ENCODE data around the gene STPG1.

The STPG1 gene

DNA sequence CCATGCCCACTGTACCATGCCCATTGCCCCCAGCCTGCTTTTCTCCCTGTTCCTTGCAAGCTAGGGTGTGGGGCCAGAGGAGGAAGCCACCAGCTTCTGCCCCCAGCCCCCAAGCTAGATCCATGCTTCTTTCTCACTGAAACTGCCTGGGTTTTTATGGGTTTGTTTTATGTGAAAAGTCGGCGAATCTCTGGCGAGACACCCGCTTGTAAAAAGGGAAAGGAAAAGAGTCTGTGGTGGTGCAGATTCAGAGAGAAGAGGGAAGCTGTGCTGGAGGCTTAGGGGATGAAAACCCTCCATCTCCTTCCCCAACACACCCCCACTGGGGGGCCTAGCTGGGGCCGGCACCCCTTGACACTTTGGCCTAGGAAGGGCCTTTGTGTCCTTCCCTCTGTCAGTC, 68.2 kb downstream of the STPG1 start:
- DNase-seq (ENCODE audit: low read depth), result no peak
- TF ChIP-seq, protein P1, sequence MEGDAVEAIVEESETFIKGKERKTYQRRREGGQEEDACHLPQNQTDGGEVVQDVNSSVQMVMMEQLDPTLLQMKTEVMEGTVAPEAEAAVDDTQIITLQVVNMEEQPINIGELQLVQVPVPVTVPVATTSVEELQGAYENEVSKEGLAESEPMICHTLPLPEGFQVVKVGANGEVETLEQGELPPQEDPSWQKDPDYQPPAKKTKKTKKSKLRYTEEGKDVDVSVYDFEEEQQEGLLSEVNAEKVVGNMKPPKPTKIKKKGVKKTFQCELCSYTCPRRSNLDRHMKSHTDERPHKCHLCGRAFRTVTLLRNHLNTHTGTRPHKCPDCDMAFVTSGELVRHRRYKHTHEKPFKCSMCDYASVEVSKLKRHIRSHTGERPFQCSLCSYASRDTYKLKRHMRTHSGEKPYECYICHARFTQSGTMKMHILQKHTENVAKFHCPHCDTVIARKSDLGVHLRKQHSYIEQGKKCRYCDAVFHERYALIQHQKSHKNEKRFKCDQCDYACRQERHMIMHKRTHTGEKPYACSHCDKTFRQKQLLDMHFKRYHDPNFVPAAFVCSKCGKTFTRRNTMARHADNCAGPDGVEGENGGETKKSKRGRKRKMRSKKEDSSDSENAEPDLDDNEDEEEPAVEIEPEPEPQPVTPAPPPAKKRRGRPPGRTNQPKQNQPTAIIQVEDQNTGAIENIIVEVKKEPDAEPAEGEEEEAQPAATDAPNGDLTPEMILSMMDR (conservative IDR thresholded peaks at IDR 0.05; ENCODE audit: low read depth, low read length), result no peak
- no peak overlapping the region for H3K4me3 ChIP-seq (ENCODE audit: low read length)

DNA sequence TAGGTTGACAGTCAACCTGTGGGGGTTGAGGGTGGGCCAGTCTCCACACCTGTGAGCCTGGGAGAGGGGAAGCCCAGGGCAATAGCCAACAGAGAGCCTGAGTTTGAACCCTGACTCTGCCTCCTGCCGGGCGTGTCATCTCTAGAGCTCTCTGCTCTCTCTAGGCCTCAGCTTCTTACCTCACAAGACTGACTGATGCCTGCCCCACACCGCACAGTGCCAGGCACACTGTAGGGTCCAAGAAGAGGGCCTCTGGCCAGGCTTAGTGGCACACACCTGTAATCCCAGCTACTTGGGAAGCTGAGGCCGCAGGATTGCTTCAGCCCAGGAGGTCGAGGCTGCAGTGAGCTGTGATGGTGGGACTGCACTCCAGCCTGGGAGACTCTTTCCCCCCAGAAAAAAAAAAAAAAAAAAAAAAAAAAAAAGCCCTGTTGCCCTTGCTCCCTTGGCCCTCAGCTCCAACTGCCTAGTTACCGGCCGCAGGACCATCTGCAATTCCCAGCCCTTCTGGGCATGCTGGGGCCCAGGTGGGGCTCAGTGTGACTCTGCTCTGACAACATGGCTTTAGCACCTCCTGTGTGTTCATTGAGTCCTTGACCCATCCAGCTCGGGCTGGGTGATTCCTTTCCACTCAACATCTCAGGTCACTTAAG, 69.4 kb downstream of the STPG1 start:
- DNase-seq (ENCODE audit: low read depth), result no peak
- TF ChIP-seq, protein P1 (conservative IDR thresholded peaks at IDR 0.05; ENCODE audit: low read depth, low read length), result no peak

DNA sequence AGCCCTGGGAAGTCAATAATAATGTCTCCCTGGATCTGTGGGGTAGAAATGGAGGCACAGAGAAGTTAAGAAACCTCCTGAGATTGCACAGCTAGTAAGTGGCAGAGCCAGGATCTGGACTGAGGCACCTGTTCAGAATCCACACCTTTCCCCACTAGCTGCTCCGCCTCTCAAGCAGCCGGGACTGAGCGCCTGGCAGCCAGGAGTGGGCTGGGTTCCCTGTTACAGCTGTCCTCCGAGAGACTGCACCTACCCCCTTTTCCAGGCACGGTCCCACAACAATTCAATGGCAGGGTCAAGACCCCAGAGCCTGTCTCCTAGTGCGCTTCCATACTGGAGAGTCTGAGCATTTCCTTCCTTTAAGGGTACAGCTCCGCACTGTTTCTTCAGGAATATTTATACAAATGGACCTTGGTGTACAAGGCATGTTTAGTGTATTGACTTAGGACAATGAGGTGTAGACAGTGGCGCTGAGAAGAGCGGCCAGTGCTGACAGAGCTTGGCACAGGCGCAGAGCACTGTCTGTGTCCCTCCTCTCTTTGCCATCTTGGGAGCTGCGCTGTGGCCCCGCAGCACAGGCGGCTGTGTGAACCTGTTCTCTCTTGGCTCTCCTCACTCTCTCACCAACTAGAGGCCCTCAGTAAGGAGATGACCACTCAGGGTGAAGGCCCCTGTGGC, 70.0 kb downstream of the STPG1 start:
- DNase-seq (ENCODE audit: low read depth), result no peak
- TF ChIP-seq, protein P1 (conservative IDR thresholded peaks at IDR 0.05; ENCODE audit: low read depth, low read length), result no peak
- no peak overlapping the region for H3K4me3 ChIP-seq (ENCODE audit: low read length)

More for the DNA sequence above, 69.4 kb downstream of the STPG1 start:
- no peak overlapping the region for H3K4me3 ChIP-seq (ENCODE audit: low read length)

DNA sequence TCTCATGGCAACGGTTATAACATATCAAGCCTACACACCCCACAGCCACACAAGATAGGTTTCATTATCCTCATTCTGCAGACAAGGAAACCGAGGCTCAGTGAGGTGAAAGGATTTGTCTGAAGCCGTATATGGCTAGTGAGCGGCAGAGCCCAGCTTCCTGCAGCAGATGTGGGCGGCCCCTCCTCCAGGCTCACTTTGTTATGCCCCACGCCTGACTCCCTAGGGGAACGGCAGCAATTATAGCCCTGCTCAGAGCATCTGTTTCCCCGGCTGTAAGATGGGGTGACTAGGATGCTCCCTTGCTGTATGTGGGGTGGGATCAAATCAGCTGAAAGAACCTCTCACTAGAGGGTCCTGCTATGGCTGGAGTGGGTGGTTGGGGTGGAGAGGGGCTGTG, 72.3 kb downstream of the STPG1 start:
- TF ChIP-seq, protein P1 (conservative IDR thresholded peaks at IDR 0.05; ENCODE audit: low read depth, low read length), result no peak
- no peak overlapping the region for H3K4me3 ChIP-seq (ENCODE audit: low read length)
- no peak for DNase-seq (ENCODE audit: low read depth)

DNA sequence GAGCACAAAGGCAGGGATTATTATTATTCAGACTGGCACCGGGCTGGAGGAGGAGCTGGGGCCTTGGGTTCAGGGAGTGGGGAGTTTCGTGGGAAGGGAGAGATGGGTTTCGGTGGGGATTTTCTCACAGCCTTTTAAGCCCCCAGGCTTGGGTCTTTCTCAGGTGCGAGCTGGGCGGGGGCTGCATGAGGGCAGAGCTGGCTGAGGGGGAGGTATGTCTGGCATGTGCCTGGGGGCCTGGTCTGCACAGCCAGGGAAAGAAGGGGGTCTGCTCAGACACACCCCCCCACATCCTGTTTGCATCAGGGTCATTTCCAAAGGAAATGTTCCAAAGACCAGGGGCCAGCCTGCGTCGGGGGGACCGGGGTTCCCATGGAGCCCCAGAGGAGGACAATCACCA, 72.8 kb downstream of the STPG1 start:
- TF ChIP-seq, protein P1 (conservative IDR thresholded peaks at IDR 0.05; ENCODE audit: low read depth, low read length), result no peak
- H3K4me3 ChIP-seq (ENCODE audit: low read length), result no peak overlapping the region
- no peak for DNase-seq (ENCODE audit: low read depth)

DNA sequence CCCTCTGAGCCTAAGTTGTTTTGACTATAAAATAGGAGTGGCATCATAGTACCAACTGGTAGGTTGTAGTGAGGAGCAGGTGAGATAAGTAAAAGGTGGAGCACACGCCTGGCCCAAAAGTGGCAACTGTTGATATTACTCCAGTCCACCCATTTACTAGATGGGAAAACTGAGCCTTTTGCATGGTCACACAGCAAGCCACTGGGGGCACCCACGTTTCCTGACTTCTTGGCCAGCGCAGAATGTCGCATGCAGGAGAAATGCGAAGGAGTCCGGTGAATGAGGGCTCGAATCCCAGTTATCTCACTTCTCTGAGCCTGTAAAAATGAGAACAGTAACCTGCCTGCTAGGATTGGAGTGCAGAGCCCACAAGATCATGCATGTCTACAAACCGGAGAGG, 73.6 kb downstream of the STPG1 start:
- DNase-seq (ENCODE audit: low read depth), result no peak
- TF ChIP-seq, protein P1 (conservative IDR thresholded peaks at IDR 0.05; ENCODE audit: low read depth, low read length), result no peak
- H3K4me3 ChIP-seq (ENCODE audit: low read length), result no peak overlapping the region

DNA sequence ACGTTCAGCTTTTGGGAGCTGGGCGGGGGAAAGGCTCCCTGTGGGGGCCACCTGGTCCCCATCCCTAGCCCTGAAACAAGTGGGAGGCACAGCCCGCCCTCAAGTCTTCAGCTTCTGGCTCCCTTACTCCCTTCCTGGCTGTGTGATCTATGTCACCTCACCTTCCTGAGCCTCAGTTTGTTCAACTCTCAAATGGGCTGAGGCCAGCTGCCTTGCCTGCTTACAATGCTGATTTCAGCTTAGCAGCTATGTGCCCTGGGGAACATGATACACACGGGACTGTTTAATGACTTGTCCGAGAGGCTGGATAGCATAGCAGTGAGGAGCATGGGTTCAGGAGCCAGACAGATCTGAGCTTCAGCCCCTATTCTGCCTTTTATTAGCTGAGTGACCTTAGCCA, 75.1 kb downstream of the STPG1 start:
- TF ChIP-seq, protein P1 (conservative IDR thresholded peaks at IDR 0.05; ENCODE audit: low read depth, low read length), result no peak
- H3K4me3 ChIP-seq (ENCODE audit: low read length), result no peak overlapping the region

More for the DNA sequence above, 75.1 kb downstream of the STPG1 start:
- no peak for DNase-seq (ENCODE audit: low read depth)

Measured in retinal pigment epithelial cell (primary cell).